ENCODE results near the gene YTHDF1.

- TF ChIP-seq PATZ1 (CRISPR knock-in tag; IDR thresholded peaks at IDR 0.05; ENCODE audit: borderline replicate concordance) (no peak), PPARA (CRISPR knock-in tag; IDR thresholded peaks at IDR 0.05; ENCODE audit: borderline replicate concordance) (no peak), RARB (CRISPR knock-in tag; IDR thresholded peaks at IDR 0.05) (no peak), CREB5 (CRISPR knock-in tag; IDR thresholded peaks at IDR 0.05; ENCODE audit: low read depth) (no peak), TOX (CRISPR knock-in tag; IDR thresholded peaks at IDR 0.05; ENCODE audit: borderline replicate concordance) (no peak), ARNTL (CRISPR knock-in tag; IDR thresholded peaks at IDR 0.05; ENCODE audit: borderline replicate concordance, low read depth) (no peak), ZNF8 (CRISPR knock-in tag; IDR thresholded peaks at IDR 0.05) (no peak), TSHZ2 (CRISPR knock-in tag; IDR thresholded peaks at IDR 0.05) (no peak), TCF4 (CRISPR knock-in tag; IDR thresholded peaks at IDR 0.05; ENCODE audit: borderline replicate concordance) (no peak), ZNF70 (CRISPR knock-in tag; IDR thresholded peaks at IDR 0.05) (no peak)
Measured at GRCh38 chr20:63169681-63170080, 46.2 kb downstream of the YTHDF1 start.
